COLO668 (cell line): ENCODE measurements around the gene RWDD3.

Experiments
- DNase-seq: peaks from one replicate; lab custom pipeline; 2025; ENCODE audit not compliant: unreplicated experiment; lab: John Stamatoyannopoulos, UW

The RWDD3 gene

DNA sequence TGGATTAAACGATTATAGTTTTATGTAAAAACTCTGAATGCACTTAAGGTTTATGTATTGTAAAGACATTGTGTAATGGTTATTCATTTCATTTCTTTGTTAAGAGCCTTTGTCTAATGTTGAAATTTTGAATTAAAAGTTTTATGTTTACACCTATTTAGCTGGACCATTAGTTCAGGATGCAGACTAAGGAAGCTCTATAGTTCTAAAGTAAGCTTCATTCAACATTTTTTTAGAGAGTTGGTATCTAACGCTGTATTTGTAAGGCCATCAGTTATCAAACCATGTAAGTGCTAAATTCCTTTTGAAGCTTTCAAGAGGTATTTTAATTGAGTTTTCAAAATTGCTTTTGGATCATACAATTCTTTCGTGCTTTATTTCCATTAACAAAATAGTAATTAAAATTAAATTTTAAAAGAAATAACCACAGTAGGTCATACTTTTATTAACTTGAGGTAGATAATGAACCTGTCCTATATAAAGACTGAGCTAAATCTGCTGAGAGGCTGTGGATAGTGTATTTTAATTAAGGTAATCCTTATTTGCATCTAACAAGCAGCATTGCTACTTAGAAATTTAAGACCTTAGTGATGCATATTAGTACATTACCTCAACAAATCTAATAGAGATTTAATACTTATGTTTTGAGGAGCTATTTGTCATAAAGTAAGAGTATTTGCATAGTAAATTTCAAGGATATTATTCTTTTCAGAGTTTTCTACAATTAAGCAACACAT lies 47.9 kb downstream of the RWDD3 start:
- DNase-seq: no peak

DNA sequence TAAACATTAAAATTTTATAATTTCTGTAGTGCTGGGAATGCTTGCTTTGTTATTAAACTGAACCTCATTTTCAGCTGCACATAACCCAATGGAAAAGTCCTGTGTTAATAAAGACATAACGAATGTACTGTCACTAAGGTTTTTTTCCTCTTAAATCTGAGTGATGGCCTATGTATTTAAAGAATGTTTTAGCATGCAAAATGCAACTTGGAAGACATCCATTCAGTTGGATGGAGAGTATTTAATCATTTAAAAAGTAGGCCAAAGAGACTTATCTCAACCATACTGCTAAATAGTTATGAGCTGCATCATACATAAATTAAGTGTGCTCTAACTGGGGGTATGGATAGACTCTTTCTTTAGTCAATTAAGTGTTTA lies 48.5 kb downstream of the RWDD3 start:
- no peak for DNase-seq

DNA sequence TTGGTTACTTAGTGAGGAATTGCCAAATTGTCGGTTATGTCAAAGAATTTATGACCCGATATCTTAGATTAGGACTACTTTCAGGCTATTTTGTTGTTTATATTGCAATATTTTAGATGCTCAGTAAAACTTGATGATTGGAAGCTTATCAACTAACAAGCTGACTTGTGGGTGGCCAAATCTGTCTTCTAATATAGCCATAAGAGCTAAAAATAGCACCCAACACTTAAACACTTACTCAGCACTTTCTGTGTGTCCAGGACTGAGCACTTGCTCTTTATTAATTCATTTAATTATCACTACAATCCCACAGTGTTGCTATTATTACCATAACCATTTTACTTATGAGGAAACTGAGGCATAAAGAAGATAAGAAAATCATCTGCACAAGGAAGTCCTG lies 50.4 kb downstream of the RWDD3 start:
- DNase-seq: no peak

DNA sequence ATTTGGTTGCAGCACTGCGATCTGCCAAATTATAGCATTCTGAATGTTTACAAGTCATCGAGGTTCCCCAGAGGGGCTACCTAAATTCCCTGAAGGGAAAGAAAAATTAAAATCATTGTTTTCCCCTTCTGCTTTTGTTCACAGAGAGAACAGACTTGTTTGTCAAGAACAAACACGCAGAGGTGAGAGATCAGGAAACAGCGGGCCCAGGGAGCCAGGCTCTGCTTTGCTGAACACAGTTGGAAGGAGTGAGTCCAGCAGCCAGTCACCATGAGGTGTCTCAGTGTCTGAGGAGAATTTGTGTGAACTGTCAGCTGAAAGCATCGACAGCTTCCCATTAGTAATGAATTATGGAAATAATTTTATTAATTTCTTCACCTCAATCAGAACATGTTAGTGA lies 52.5 kb downstream of the RWDD3 start:
- peak; percentile 67 for DNase-seq

DNA sequence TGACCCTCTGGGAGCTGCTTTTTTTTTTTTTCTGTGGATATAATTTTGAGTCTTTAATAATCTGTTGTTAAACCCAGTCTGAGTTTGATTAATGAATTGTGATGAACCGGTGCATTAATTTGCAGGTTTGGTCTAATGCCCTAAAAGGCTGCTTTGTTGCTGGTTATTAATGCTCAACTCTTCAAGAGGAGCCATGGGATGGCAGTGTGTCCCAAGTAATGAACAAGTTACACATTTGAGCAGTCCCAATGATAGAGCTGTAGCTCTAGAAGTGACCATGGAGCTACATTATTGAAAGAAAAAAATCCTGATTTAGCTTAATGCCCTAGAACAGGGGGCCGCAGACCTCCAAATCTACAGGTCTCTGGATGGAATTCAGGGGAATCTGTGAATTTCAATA lies 53.1 kb downstream of the RWDD3 start:
- DNase-seq: peak; percentile 48

DNA sequence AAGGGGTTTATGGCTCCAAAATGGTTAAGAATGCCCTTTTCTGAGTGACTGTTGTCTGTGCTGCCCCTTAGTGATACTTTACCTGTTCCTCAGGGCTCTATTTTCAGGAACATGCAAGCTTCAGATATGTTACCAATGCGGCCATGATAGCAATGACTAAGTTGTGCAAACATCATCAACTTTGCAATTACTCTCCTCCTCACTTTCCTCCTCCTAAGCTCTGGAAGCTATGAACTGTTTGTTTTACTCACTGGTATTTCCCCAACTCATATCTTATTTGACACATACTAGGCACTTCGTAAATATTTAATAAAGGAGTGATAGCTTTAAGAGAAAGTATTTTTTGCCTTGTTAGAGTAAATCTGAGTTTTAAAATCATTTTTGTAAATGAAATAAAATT lies 53.8 kb downstream of the RWDD3 start:
- no peak for DNase-seq
